ENCODE results near the gene FZD7. TPM values are rescaled to one million over a fixed set of nuclear protein-coding genes. Genes with fewer than 3 reads are reported as not detected.

Gene FZD7
- total and polyA plus RNA-seq, 9 of the 15 experiments (the other 6 are each of a cell fraction or from before 2014, with no cell fraction given), result 0.11 to 2.4 (median 0.69) TPM

DNA sequence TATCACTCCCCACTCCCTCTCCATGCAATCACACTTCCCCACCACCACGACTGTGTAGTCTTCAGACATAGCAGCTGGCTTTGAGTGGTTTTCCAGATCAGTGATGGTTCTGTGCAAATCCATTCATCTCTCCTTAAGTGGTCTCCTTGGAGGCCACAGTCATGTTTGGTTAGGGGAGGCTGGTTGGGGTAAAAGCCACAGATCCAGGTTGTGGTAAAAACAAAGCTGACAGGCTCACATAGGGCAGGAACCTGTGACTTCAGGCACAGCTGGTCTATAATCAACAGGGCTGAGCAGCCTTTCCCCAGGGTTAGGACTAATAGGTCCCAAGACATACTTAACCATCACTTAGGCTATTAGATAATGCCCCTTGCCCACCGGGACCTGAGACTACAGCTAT is 46.2 kb upstream of the FZD7 start:
- Histone ChIP-seq H3K4me1 (replicated peaks in 1 of 2; ENCODE audit: control insufficient read depth in 2 of 2, insufficient read depth in 2 of 2, low read length in 2 of 2) (no peaks in the 10 kb centered on the region), H4K20me1 (replicated peaks; ENCODE audit: control insufficient read depth, insufficient read depth, low read length) (no peaks in the 10 kb centered on the region), H3K9me3 (replicated peaks; ENCODE audit: control insufficient read depth, insufficient read depth, low read depth, low read length) (no peaks in the 10 kb centered on the region), H2AFZ (ENCODE audit: low read depth, low read length) (no peak overlapping the region), H3K79me2 (ENCODE audit: control insufficient read depth, insufficient read depth, low read length) (no peaks in the 10 kb centered on the region), H3K9ac (ENCODE audit: insufficient read depth in 1 of 2, low read depth in 2 of 2, low read length in 2 of 2) (no peak overlapping the region), H3K4me2 (ENCODE audit: insufficient read depth, low read length) (no peak overlapping the region), H3K4me3 (no peak overlapping the region), H3K36me3 (ENCODE audit: control insufficient read depth, insufficient read depth, low read length) (no peaks in the 10 kb centered on the region), H3K27ac (ENCODE audit: extremely low read depth, low read depth, low read length) (no peak overlapping the region), H3K27me3 (ENCODE audit: control insufficient read depth in 2 of 2, insufficient read depth in 2 of 2, low read length in 2 of 2) (peaks cover 0 to 17% of the 10 kb centered on the region in 2 experiments; a peak in 3 of 5 replicates), H3K9me1 (ENCODE audit: control insufficient read depth, insufficient read depth, low read length) (no peaks in the 10 kb centered on the region)
- FAIRE-seq (no peak), DNase-seq (ENCODE audit: extremely low read depth in 1 of 4, low spot score in 3 of 4) (no peak), ATAC-seq (no peak)
- CTCF ChIA-PET (ENCODE audit: low intra/inter-chr PET ratio), result no interaction called here
- intact Hi-C loops (cut with micrococcal nuclease) (no loop called here), in situ Hi-C loops (cut with MboI) (no loop called here)
- WGBS (ENCODE audit: insufficient coverage, low coverage, missing lambda C conversion rate), result 3% methylated on average over 2 of the region's 2 CpGs
- POLR2A ChIA-PET, result no interaction called here
- TF ChIP-seq ETV6 (IDR thresholded peaks at IDR 0.05; ENCODE audit: borderline replicate concordance in 1 of 2, low read depth in 2 of 2, low read length in 1 of 2) (no peak), ETV6 (CRISPR knock-in tag; IDR thresholded peaks at IDR 0.05; ENCODE audit: borderline replicate concordance) (no peak), SRSF1 (IDR thresholded peaks at IDR 0.05; ENCODE audit: low read depth, low read length) (no peak), FOS (IDR thresholded peaks at IDR 0.05; ENCODE audit: extremely low read depth, insufficient read length) (no peak), SRF (CRISPR knock-in tag; IDR thresholded peaks at IDR 0.05) (no peak), ZNF224 (CRISPR knock-in tag; IDR thresholded peaks at IDR 0.05) (no peak), BRD9 (IDR thresholded peaks at IDR 0.05; ENCODE audit: low read depth, partially characterized antibody) (no peak)
- TF ChIP-seq, protein P1, sequence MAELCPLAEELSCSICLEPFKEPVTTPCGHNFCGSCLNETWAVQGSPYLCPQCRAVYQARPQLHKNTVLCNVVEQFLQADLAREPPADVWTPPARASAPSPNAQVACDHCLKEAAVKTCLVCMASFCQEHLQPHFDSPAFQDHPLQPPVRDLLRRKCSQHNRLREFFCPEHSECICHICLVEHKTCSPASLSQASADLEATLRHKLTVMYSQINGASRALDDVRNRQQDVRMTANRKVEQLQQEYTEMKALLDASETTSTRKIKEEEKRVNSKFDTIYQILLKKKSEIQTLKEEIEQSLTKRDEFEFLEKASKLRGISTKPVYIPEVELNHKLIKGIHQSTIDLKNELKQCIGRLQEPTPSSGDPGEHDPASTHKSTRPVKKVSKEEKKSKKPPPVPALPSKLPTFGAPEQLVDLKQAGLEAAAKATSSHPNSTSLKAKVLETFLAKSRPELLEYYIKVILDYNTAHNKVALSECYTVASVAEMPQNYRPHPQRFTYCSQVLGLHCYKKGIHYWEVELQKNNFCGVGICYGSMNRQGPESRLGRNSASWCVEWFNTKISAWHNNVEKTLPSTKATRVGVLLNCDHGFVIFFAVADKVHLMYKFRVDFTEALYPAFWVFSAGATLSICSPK (IDR thresholded peaks at IDR 0.05; ENCODE audit: borderline replicate concordance), result no peak
- TF ChIP-seq, protein P2, sequence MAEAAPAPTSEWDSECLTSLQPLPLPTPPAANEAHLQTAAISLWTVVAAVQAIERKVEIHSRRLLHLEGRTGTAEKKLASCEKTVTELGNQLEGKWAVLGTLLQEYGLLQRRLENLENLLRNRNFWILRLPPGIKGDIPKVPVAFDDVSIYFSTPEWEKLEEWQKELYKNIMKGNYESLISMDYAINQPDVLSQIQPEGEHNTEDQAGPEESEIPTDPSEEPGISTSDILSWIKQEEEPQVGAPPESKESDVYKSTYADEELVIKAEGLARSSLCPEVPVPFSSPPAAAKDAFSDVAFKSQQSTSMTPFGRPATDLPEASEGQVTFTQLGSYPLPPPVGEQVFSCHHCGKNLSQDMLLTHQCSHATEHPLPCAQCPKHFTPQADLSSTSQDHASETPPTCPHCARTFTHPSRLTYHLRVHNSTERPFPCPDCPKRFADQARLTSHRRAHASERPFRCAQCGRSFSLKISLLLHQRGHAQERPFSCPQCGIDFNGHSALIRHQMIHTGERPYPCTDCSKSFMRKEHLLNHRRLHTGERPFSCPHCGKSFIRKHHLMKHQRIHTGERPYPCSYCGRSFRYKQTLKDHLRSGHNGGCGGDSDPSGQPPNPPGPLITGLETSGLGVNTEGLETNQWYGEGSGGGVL (CRISPR knock-in tag; IDR thresholded peaks at IDR 0.05), result no peak
- no TSS peak for BruUV-seq (replicated peaks)

All from K562 (cell line).